WERI-Rb-1 (cell line): ENCODE results near the gene KNDC1.
"Not testable (repeated sequence)": the region's sequence is repeated elsewhere in the genome, so short reads cannot be mapped to it uniquely, and the experiment has no call there.

Experiments
- DNase-seq: peaks from one replicate; pipeline ENCODE4 v3.0.0-alpha.2; 2020
- H3K27ac ChIP-seq: fragments of 250-450 bp; sonication (Bioruptor Pico); 2 replicates; pipeline ENCODE4 v1.5.1; 2020; ENCODE audit warnings: mild to moderate bottlenecking, moderate library complexity
- H3K27me3 ChIP-seq: fragments of 250-450 bp; sonication (Bioruptor Pico); 2 replicates; pipeline ENCODE4 v1.5.1; 2021; ENCODE audit warnings: mild to moderate bottlenecking, low read depth, moderate library complexity; ENCODE audit not compliant: insufficient read depth, severe bottlenecking
- H3K36me3 ChIP-seq: fragments of 250-450 bp; sonication (Bioruptor Pico); 2 replicates; pipeline ENCODE4 v1.5.1; 2020; ENCODE audit warnings: mild to moderate bottlenecking, moderate library complexity
- H3K4me3 ChIP-seq: 2 replicates; pipeline ENCODE4 v1.5.1; 2011; ENCODE audit warnings: low read depth, mild to moderate bottlenecking, control low read depth, low read length
- H3K9me3 ChIP-seq: fragments of 250-450 bp; sonication (Bioruptor Pico); 2 replicates; pipeline ENCODE4 v1.5.1; 2021; ENCODE audit warnings: mild to moderate bottlenecking, moderate library complexity; ENCODE audit not compliant: severe bottlenecking
- TF ChIP-seq, protein P1 (sequence below): IDR thresholded peaks from 2 replicates; pipeline ENCODE4 v1.5.1; 2011; ENCODE audit warnings: low read depth, mild to moderate bottlenecking, control low read depth, inconsistent platforms, low read length

Gene KNDC1

DNA sequence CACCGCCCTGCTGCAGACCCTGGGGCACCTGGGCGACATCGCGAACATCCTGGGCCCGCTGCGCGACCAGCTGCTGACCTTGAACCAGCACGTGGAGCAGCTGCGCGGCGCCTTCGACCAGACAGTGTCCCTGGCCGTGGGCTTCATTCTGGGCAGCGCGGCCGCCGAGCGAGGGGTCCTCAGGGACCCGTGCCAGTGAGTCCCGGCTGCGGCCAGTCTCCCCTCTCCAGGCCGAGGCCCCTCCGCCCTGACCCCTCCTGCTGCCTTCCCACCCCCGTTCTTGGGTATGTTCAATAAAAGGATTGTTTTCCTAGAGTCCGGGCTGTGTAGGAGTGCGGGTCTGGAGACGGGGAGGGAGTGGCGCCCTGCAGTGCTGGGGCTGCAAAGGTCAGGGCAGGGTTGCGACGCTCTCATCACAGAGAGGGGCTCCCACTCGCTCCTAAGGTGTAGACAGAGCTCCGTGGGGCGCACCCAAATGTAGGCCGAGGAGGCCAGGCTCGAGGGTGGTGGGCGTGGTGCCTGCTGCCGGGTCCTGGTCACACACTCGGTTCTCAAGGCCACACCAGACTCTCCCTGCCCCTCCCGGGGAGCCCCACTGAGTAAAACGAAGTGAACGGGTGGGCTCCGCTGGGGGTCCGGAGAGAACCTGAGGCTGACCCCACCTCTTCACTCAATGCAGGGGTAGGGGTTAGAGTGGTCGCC is 71.4 kb downstream of the KNDC1 start:
- Histone ChIP-seq H3K27me3 (peaks cover 9% of the 10 kb centered on the region), H3K36me3 (no peaks in the 10 kb centered on the region), H3K27ac (no peak overlapping the region), H3K9me3 (no peaks in the 10 kb centered on the region), H3K4me3 (no peak overlapping the region)
- no peak for DNase-seq
- TF ChIP-seq, protein P1, sequence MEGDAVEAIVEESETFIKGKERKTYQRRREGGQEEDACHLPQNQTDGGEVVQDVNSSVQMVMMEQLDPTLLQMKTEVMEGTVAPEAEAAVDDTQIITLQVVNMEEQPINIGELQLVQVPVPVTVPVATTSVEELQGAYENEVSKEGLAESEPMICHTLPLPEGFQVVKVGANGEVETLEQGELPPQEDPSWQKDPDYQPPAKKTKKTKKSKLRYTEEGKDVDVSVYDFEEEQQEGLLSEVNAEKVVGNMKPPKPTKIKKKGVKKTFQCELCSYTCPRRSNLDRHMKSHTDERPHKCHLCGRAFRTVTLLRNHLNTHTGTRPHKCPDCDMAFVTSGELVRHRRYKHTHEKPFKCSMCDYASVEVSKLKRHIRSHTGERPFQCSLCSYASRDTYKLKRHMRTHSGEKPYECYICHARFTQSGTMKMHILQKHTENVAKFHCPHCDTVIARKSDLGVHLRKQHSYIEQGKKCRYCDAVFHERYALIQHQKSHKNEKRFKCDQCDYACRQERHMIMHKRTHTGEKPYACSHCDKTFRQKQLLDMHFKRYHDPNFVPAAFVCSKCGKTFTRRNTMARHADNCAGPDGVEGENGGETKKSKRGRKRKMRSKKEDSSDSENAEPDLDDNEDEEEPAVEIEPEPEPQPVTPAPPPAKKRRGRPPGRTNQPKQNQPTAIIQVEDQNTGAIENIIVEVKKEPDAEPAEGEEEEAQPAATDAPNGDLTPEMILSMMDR: no peak

DNA sequence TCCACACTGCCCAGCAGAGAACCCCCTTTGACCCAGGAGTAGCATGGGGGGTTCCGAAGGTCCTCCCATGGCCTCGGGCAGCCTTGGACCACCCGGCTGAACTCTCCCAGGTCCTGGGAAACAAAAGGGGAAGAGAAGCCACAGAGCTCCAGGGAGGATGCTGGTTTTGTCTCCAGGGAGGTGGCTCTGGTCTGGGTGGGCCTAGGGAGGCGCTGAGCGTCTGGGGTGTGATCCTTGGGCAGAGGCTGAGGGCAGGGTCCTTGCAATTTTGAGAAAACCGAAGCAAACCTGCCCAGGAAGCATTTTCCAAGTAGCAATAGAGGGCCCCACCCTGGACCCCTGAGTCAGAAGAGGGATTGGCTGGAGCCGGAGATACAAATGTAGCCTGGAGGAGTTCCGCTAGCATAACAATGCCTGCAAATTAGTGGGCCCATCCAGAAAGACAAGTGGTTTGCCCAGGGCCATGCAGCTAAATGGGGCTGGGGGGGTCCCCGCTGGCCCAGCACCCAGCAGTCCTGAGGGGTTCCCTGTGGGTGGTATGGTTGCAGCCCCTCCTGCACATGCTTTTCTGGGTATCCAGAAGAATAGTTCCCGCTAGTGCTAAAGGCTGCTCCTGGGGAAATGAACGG is 72.0 kb downstream of the KNDC1 start:
- H3K36me3 ChIP-seq: no peaks in the 10 kb centered on the region
- DNase-seq: no peak
- no peak overlapping the region for H3K27ac ChIP-seq
- no peak overlapping the region for H3K4me3 ChIP-seq
- H3K27me3 ChIP-seq: peaks cover 16% of the 10 kb centered on the region
- no peaks in the 10 kb centered on the region for H3K9me3 ChIP-seq
- TF ChIP-seq, protein P1: no peak

DNA sequence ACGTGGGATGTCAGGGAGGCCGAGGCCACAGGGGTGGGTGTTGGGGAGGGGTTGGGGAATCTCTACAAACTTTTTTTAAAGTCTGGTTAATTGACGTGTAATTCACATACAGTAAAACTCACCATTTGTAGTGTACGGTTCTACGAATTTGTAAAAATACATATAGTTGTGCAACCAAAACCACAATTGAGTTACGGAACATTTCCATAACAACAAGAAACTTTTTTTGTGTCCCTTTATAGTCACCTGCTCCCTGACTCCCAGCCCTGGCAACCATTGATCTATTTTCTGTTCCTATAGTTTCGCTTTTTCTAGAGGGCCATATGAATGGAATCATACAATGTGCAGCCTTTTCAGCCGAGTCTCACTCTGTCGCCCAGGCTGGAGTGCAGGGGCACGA is 74.8 kb downstream of the KNDC1 start:
- H3K4me3 ChIP-seq, H3K9me3 ChIP-seq, H3K36me3 ChIP-seq, H3K27ac ChIP-seq, DNase-seq: not testable (repeated sequence)
- H3K27me3 ChIP-seq: peaks cover 16% of the 10 kb centered on the region

DNA sequence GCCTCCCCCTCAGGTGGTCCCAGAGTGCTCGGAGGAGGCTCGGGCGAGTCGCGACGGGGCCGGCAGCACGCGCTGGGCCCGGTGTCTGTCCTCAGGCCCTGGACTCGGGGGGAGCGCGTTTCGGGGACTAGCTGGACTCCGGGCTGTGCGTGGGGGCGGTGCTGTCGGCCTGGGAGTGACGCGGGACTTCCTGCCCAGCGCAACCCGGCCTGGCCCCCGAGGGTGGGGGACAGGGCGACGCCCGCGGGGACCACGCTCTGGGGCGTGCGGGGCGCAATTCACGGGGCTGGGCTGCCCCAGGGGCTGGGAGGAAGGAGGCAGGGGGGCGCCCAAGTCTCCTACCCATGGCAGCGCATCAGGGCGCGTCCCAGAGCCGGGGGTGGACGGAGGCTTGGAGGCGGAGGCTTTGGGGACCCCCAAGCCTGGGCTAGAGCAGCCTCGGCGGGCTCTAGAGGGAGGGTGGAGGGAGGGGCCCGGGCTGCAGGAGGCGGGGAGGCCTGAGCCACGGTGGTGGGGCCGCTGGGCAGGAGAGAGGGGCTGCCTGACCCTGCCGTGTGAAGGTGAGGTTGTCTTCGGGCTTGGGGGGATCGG is 75.3 kb downstream of the KNDC1 start:
- Histone ChIP-seq H3K36me3 (no peaks in the 10 kb centered on the region), H3K9me3 (no peaks in the 10 kb centered on the region), H3K27ac (no peak overlapping the region), H3K4me3 (no peak overlapping the region), H3K27me3 (peaks cover 16% of the 10 kb centered on the region)
- TF ChIP-seq, protein P1: no peak
- DNase-seq: no peak

DNA sequence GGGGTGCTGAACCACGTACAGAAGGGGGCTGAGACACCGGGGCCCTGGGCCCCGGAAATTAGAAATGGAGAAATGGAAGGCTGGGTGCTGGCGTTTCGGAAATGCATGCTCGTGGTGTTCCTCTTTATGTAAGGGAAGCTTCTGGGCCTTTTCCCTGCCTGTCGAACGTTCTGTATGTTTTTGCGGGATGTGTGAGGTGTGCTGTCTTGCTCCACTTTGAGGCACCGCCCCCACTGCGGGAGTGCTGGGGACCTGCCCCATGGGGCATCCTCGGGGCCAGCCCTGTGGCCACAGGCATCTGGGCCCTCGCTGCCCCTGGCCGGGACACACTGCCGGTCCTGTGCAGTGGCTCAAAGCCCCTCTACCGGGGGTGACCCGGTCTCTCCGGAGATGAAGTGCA is 75.9 kb downstream of the KNDC1 start:
- H3K36me3 ChIP-seq: no peaks in the 10 kb centered on the region
- H3K27ac ChIP-seq: no peak overlapping the region
- TF ChIP-seq, protein P1: no peak
- no peak for DNase-seq
- H3K9me3 ChIP-seq: no peaks in the 10 kb centered on the region
- peaks cover 16% of the 10 kb centered on the region for H3K27me3 ChIP-seq
- no peak overlapping the region for H3K4me3 ChIP-seq

DNA sequence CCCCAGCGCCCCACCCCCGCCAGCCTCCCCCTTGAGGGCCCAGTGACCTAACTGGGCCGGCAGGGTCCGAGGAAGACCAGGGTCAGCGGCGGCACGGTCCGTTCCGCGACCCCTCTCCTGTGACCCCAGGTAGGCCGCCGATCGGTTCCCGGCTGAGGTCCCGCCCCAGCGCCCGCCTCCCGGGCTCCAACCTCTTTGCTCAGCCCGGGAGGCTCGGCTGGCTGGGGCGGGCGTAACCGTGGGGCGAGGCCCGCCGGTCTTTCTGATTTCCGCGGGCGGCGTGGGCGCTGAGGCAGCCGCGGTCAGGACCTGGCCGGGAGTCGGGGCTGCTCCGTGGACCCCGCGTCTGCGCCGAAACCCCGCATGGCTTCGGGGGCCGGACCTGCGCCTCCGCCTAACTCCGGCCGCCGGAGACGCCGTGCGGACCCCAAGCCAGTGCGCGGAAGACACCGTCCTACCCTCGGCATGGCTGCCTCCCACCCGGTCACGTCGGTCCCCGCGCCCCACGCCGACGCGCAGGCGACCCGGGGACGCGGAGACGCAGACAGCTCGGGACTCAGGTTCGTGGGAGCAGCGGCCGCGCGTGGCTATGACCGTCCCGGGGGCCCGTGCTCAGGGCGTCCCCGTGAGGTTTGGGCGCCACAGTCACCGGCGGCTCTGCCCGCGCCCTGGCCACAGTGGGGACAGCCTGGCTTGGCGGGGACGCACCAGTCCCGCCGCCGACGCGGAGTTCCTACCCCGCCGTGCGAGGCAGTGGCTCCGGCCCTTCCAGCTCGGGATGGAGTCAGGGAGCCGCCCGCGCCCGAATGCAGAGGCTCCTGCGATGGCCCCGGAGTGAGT is 76.6 kb downstream of the KNDC1 start:
- Histone ChIP-seq H3K27me3 (peaks cover 12% of the 10 kb centered on the region), H3K4me3 (peak overlapping the region; percentile 44), H3K36me3 (no peaks in the 10 kb centered on the region), H3K27ac (no peak overlapping the region), H3K9me3 (no peaks in the 10 kb centered on the region)
- TF ChIP-seq, protein P1: no peak
- DNase-seq: no peak
